Activated naive CD8-positive, alpha-beta T cell treated with anti-CD3 and anti-CD28 coated beads, Interleukin-2, amount 50 U/mL, for 16 hours (primary cell): ENCODE data around the gene SCFD1.

Source experiments
- DNase-seq: peaks from one replicate; pipeline ENCODE4 v3.0.0-alpha.2; 2020; ENCODE audit warnings: low read depth, low spot score

Gene SCFD1

DNA sequence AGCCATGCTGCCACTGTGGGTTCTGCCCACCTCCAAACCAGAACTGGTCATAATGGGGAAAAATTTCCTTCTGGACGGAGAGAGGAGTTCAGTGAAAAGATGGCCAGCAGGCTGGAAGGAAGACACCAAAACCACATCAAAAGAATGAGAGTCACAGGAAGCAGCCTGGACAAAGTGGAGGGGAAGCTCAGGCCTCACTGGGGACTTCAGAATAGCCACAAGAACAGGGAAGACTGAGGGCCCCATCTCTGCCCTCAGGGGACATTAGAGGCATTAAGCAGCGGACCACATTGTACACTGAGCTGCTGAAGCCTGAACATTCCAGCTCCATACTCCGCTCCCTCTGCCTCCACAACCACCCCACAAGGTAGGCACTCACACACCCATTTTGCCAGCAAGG is 132.7 kb downstream of the SCFD1 start:
- DNase-seq = no peak

DNA sequence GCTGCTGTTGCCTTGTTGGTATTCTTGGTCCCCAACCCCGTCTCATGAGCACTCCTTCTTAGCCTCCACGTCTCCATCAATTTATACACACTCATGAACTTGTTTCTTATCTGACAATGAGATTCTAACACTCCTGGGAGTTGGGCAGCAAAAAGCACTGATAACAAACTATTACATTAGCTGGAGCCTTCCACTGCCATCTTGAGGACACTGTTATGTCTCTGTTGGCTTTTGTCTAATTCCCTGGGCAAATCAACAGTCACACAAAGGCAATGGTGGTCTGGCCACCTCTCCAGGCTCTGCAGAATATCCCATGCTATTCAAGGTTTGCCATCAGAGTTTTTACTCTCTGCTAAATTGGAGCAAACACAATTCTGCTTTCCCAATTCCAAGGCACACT is 134.5 kb downstream of the SCFD1 start:
- DNase-seq = no peak

DNA sequence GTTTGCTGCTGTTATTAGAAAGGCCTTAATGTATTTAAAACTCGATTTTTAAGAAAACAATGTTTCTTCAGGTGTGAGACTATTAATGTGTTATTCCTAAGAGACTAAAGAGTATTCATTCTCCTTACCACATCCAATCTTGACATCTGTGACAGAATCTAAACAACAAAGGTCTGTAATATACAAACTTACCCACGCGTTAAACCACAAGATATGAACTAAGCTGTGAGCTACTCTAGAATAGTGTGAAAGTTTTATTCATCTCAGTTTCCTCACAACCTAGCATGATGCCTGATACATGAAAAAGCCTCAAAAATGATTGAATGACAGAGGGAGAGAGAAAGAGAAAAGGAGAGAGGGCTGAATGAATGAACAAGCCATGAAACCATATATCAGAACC is 135.0 kb downstream of the SCFD1 start:
- no peak for DNase-seq

DNA sequence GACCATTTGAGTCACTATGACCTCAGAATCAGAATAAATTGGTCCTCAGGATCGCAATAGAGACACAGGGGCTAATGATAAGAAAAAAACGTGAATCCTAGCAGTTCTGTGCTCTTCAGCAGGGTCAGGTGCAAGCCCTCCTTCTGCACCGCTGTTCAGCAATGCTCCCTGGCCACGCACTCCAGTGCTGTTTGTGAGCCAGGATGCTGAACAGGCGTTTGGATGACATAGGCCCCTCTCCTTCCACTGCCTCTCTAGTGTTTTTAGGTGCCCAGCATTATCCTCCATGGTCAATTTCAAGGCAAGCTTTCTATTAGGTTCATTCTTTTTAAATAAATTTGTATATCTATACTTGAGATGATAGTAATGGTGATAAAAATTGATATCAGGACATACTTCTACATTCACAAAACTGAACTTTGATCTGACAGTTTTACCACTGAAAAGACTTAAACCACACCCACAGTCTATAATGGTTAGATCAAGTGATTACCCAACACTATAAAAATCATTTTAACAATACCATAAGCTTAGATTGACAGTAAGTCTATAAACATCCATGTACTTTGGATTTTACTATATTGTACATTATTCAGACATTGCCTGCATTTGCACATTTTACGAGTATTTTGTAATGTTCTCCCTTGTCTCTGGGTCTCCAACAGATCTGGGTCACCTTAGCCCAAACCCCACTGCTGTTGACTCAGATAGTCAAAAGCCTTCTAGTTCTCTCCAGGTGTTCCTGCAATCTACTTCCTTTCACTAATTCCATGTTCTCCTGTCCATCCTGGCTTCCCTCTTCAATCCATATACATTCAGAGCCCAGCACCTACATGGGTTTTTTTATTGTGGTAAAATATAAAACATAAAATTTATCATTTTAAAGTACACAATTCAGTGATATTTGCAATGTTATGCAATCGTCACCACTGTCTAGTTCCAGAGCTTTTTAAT is 137.3 kb downstream of the SCFD1 start:
- no peak for DNase-seq

DNA sequence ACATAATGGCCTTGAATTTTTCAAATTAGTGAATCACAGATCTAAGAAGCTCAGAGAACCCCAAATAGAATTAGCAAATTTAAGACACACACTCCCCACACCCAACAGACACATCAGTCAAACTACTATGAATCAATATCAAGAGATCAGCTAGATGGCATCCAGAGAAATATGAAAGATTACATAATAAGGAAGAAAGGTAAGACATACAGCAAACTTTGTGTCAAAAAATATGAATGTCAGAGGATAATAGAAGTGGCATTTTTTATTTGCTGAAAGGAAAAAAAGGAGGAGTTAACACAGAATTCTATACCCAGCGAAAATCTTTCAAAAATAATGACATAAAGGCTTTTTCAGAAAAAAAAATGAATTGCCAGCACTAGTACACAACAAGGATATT is 141.8 kb downstream of the SCFD1 start:
- DNase-seq = no peak

DNA sequence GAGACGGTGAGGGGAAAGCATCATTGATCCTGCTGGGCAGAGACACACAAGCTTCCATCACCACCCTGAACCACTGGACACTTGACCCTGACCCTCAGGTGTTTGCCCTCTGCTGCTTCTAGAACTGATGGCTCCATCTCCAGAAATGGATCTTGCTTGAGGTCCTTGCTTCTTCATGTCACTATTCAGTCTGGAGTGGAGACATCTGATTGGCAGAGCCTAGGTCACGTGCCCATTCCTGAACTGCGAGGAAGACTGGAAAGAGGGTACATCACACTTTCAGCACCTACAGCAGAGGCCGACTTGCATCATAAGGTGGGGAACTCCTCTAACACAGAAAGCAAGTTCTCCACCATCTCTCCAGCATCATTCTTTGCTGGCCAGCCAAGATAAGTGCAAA is 145.5 kb downstream of the SCFD1 start:
- no peak for DNase-seq

DNA sequence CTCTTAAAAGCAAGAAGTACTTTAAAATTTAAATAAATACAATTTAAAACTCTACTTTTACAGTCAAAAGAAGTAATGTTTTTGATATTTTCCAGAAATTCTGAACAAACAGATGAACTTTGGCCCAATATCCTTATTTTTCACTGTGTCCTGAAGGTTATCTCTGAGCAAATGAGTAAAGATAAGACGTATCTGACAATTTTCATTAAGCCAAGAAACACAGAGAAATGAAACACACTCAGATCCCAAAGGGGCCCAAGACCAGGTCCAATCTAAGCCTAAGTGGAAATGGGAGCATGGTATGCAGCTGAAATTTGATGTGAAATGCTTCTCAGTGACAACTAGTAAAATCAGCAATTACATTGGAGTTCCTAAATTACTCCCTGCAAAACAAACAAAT is 146.7 kb downstream of the SCFD1 start:
- no peak for DNase-seq

DNA sequence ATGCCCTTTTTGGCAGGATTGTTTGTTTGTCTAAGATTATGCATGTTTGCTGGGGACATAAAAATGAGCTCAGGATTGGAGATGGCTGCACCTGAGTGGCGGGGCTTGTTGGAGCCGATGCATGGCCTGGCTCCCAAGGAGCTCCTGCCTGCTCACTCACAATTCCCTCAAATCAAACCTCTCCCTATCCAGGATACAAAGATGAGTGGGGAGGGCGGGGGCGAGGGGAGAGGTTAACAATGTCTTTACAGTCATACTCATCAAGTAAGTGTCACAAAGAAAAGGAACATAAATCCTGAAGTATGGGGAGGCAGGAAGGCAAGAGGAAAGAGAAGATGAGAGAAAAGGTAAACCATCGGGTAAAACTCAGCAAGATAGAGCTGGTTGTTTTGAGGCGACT is 148.3 kb downstream of the SCFD1 start:
- no peak for DNase-seq

DNA sequence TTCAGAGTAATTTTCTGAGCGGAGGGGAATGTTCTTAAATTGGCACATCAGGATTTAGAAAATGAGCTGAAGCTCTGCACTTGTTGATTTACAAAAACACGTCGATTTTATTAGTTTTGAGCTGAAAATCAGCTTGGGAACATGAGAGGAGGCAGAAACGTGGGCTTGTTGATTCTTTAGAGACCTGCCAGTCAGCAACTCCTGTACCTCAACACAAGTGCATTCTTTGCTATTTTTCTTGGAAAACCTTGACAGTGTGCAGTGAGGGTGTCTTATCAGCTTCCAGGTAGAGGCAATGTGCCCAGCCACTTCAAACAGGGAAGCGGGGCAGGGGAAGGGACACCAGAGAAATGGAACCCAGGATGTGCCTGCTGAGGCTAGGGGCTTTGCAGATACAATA is 149.5 kb downstream of the SCFD1 start:
- no peak for DNase-seq

DNA sequence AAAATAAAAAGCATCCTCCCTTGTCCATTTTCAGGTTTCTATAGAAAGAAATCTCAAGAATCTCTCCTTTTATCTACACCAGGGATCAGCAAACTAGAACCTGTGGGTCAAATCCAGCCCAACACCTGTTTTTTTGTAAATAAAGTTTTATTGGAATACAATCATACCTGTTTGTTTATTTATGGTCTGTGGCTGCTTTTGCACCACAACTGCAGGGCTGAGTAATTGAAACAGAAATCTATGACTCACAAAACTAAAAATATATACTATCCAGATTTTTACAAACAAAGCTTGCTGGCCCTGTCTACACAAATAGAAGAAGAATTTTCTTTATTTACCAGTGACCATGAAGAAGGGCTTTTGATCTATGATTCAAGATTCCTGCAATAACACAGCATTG is 157.1 kb downstream of the SCFD1 start:
- DNase-seq = no peak
